ENCODE measurements around the gene RNASE12. TPM values are rescaled to one million over a fixed set of nuclear protein-coding genes. Genes with fewer than 3 reads are reported as not detected.

RNASE12 gene
- total RNA-seq, 2 experiments from 2014 or later: not detected

DNA sequence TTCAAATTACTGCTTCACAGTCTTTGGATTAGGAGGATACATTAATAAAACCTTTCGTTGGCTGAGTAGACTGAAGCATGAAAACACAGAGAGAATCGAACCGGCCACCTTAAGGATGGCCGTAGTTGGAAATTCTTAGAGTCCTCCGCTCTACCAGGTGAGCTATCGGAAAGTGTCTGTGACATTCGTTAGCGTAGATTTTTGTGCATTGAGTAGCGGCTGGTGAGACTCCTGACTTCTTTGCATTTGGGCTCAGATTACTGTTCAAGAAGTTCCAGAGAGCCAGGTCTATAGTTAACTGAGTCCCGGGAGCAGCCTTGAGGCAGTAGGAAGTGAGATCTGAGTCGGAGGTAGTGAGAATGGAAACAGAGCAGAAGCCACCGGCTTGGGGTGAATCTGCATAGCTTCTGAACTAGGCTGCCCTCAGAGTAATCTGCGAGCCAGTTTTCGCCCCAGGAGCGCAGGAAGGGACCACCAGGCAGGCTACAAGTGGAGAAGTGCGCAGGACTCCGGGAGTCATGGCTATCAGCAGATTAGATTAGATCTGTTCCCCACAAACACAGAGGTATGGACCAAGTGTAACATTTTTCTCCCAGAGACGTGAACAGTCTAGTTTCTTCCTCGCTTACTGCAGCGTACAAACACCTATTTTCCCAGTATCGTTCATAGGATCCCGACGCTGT, 39.3 kb upstream of the RNASE12 start:
- H3K4me1 Mint-ChIP-seq (ENCODE audit: low read depth): peaks cover 75% of the 10 kb centered on the region
- peaks cover 0 to 15% of the 10 kb centered on the region in 2 experiments for H3K9me3 ChIP-seq (ENCODE audit: control insufficient read depth in 1 of 2, insufficient read depth in 1 of 2, low read length in 2 of 2)
- TF ChIP-seq, protein P1, sequence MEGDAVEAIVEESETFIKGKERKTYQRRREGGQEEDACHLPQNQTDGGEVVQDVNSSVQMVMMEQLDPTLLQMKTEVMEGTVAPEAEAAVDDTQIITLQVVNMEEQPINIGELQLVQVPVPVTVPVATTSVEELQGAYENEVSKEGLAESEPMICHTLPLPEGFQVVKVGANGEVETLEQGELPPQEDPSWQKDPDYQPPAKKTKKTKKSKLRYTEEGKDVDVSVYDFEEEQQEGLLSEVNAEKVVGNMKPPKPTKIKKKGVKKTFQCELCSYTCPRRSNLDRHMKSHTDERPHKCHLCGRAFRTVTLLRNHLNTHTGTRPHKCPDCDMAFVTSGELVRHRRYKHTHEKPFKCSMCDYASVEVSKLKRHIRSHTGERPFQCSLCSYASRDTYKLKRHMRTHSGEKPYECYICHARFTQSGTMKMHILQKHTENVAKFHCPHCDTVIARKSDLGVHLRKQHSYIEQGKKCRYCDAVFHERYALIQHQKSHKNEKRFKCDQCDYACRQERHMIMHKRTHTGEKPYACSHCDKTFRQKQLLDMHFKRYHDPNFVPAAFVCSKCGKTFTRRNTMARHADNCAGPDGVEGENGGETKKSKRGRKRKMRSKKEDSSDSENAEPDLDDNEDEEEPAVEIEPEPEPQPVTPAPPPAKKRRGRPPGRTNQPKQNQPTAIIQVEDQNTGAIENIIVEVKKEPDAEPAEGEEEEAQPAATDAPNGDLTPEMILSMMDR (IDR thresholded peaks at IDR 0.05): no peak
- H3K36me3 Mint-ChIP-seq (ENCODE audit: low read depth): peaks cover 27% of the 10 kb centered on the region
- POLR2A ChIA-PET: interaction anchor here (0.6 to 3.8 kb wide), 8 partner anchors 8 to 898 kb away, joined by 3 to 65 read pairs (median 4); partner anchors contain the start of genes APEX1, PARP2 and RNASE4
- H3K27ac ChIP-seq (ENCODE audit: low read depth in 1 of 2, low read length in 2 of 2): no peak overlapping the region
- peak overlapping the region; percentile 59 for H3K4me3 ChIP-seq (ENCODE audit: low read length)
- intact Hi-C loops (cut with DNase I, micrococcal nuclease): loop anchor here (1.0 to 5.0 kb wide), 4 partner anchors 16 to 53 kb away; partner anchors contain the start of gene RNASE4 (in 1 of the 2)
- peak; percentile 31 for ATAC-seq (ENCODE audit: poor library complexity)
- peak in 5 of 14 experiments; percentile 34 to 69 (median 60) for DNase-seq
- H3K9me3 Mint-ChIP-seq: peaks cover 3% of the 10 kb centered on the region
- CTCF ChIA-PET: interaction anchor here (0.6 to 2.4 kb wide), 3 partner anchors 18 to 319 kb away, joined by 3 to 13 read pairs (median 12); partner anchors contain the start of gene RNASE4
- no peaks in the 10 kb centered on the region for H3K36me3 ChIP-seq (ENCODE audit: insufficient read depth, low read length)
- peaks cover 0 to 7% of the 10 kb centered on the region in 2 experiments for H3K27me3 ChIP-seq (ENCODE audit: control insufficient read depth in 1 of 2, insufficient read depth in 2 of 2, low read length in 2 of 2)
- H3K4me3 Mint-ChIP-seq: peak overlapping the region; percentile 94
- peaks cover 49% of the 10 kb centered on the region for H3K4me1 ChIP-seq (ENCODE audit: insufficient read depth, low read length)
- peaks cover 30% of the 10 kb centered on the region for H3K27me3 Mint-ChIP-seq
- H3K27ac Mint-ChIP-seq: peak overlapping the region; percentile 94

DNA sequence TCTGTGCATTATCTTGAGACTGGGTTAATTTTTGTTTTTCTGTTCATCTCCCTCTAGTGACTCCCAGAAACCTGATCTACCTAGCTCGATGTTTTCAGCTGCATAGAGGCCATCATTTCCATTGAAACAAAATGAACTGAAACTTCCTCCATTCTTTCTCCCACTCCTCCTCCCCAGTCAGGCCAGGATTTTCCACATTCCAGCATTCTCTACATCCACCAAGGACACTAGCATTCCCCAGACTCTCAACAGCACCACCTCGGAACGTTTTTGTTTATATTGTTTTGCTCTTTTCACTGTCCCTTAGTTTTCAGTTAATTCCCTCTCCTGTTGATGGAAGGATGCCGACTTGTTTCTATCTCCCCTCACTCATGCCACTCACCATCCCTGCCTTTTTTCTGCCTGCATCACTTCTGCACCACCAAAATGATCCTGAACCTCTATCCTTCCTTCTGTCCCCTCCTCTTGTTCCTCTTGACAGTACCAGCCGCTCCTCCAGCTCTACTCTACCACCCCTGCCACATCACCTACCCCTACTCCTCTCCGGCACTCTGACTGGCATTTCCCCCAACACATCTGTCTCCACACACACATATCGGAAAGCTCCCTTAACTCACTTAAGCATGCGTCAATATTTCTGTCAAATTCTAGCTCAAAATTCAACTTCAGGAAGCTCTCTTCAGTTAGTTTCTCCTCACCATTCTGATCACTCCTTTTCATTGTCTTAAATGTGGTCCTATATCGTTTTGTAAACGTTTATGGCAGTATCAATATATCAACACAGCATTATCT, 37.1 kb upstream of the RNASE12 start:
- ATAC-seq (ENCODE audit: poor library complexity) (no peak), DNase-seq (no peak)
- Mint-ChIP-seq H3K36me3 (ENCODE audit: low read depth) (peaks cover 36% of the 10 kb centered on the region), H3K4me1 (ENCODE audit: low read depth) (peaks cover 81% of the 10 kb centered on the region), H3K27ac (peak overlapping the region; percentile 98), H3K27me3 (peaks cover 39% of the 10 kb centered on the region), H3K9me3 (no peaks in the 10 kb centered on the region), H3K4me3 (peak overlapping the region; percentile 35)
- POLR2A ChIA-PET: interaction anchor here (2.1 kb wide), 1 partner anchor 15 kb away, joined by 7 read pairs; no protein-coding TSS in a partner anchor
- CTCF ChIA-PET: interaction anchor here (1.4 kb wide), 1 partner anchor 15 kb away, joined by 3 read pairs; no protein-coding TSS in a partner anchor
- H3K36me3 ChIP-seq (ENCODE audit: insufficient read depth, low read length): no peaks in the 10 kb centered on the region
- intact Hi-C loops (cut with DNase I, micrococcal nuclease): no loop called here
- peaks cover 62% of the 10 kb centered on the region for H3K4me1 ChIP-seq (ENCODE audit: insufficient read depth, low read length)
- TF ChIP-seq, protein P1 (IDR thresholded peaks at IDR 0.05): no peak
- H3K4me3 ChIP-seq (ENCODE audit: low read length): no peak overlapping the region
- H3K27me3 ChIP-seq (ENCODE audit: control insufficient read depth in 1 of 2, insufficient read depth in 2 of 2, low read length in 2 of 2): peaks cover 0 to 7% of the 10 kb centered on the region in 2 experiments
- H3K27ac ChIP-seq (ENCODE audit: low read depth in 1 of 2, low read length in 2 of 2): no peak overlapping the region
- H3K9me3 ChIP-seq (ENCODE audit: control insufficient read depth in 1 of 2, insufficient read depth in 1 of 2, low read length in 2 of 2): peaks cover 0 to 16% of the 10 kb centered on the region in 2 experiments

DNA sequence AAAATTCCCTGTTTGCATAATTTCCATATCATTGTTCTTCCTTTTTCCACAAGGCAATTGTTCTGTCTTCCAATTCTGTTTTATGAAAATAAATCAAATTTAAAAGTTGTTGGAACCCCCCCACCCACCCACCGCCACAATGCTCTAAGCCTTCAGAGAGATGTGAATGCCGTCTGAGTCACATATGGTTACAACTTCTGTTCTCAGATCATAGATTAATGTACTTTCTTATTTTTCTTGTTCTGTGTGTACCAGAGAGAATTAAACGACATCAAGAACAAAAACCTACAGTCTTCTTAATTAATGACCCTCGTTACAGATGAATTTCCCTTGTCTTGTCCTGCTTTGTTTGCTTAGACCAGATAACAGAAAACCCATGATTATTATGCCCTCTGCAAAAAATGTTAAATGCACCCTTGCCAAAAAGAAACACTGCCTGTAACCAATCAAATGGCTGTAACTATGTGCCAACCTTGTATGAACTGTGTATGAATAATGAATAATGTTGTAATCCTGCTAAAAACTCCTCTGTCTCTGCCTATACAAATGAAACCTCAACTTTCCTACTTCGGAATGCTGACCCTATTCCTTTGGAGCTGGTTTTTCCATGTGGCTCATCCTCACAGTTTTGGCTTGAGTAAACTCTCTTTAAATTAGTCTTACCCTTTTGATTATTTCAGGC, 36.3 kb upstream of the RNASE12 start:
- POLR2A ChIA-PET: interaction anchor here (1.0 to 2.1 kb wide), 2 partner anchors 14 to 139 kb away, joined by 3 to 7 read pairs; no protein-coding TSS in a partner anchor
- peaks cover 81% of the 10 kb centered on the region for H3K4me1 Mint-ChIP-seq (ENCODE audit: low read depth)
- peak overlapping the region; percentile 35 for H3K4me3 Mint-ChIP-seq
- H3K9me3 Mint-ChIP-seq: no peaks in the 10 kb centered on the region
- ATAC-seq (ENCODE audit: poor library complexity): no peak
- TF ChIP-seq, protein P1 (IDR thresholded peaks at IDR 0.05): no peak
- no peak overlapping the region for H3K4me3 ChIP-seq (ENCODE audit: low read length)
- H3K36me3 ChIP-seq (ENCODE audit: insufficient read depth, low read length): no peaks in the 10 kb centered on the region
- H3K9me3 ChIP-seq (ENCODE audit: control insufficient read depth in 1 of 2, insufficient read depth in 1 of 2, low read length in 2 of 2): peaks cover 0 to 20% of the 10 kb centered on the region in 2 experiments
- H3K27me3 Mint-ChIP-seq: peaks cover 32% of the 10 kb centered on the region
- peaks cover 62% of the 10 kb centered on the region for H3K4me1 ChIP-seq (ENCODE audit: insufficient read depth, low read length)
- peaks cover 29% of the 10 kb centered on the region for H3K36me3 Mint-ChIP-seq (ENCODE audit: low read depth)
- CTCF ChIA-PET: interaction anchor here (1.4 kb wide), 1 partner anchor 14 kb away, joined by 3 read pairs; no protein-coding TSS in a partner anchor
- peaks cover 0 to 9% of the 10 kb centered on the region in 2 experiments for H3K27me3 ChIP-seq (ENCODE audit: control insufficient read depth in 1 of 2, insufficient read depth in 2 of 2, low read length in 2 of 2)
- intact Hi-C loops (cut with DNase I, micrococcal nuclease): no loop called here
- peak overlapping the region; percentile 98 for H3K27ac Mint-ChIP-seq
- no peak overlapping the region for H3K27ac ChIP-seq (ENCODE audit: low read depth in 1 of 2, low read length in 2 of 2)
- DNase-seq: no peak
